ENCODE results near the gene IMMP1L.
"Not testable (repeated sequence)": the region's sequence is repeated elsewhere in the genome, so short reads cannot be mapped to it uniquely, and the experiment has no call there.

Gene IMMP1L

GRCh38 chr11:31499576-31500178, 9.7 kb downstream of the IMMP1L start:
- no peak for ATAC-seq
- TF ChIP-seq TSHZ2 (CRISPR knock-in tag; IDR thresholded peaks at IDR 0.05) (no peak), ZNF70 (CRISPR knock-in tag; IDR thresholded peaks at IDR 0.05) (no peak), RARB (CRISPR knock-in tag; IDR thresholded peaks at IDR 0.05) (no peak), BACH2 (CRISPR knock-in tag; IDR thresholded peaks at IDR 0.05; ENCODE audit: borderline replicate concordance) (no peak), ZFP30 (CRISPR knock-in tag; IDR thresholded peaks at IDR 0.05) (no peak), ZFP3 (CRISPR knock-in tag; IDR thresholded peaks at IDR 0.05) (no peak), ESRRG (CRISPR knock-in tag; IDR thresholded peaks at IDR 0.05) (no peak), ZNF8 (CRISPR knock-in tag; IDR thresholded peaks at IDR 0.05) (no peak), POU6F1 (CRISPR knock-in tag; IDR thresholded peaks at IDR 0.05; ENCODE audit: borderline replicate concordance, low read depth) (no peak), PATZ1 (CRISPR knock-in tag; IDR thresholded peaks at IDR 0.05; ENCODE audit: borderline replicate concordance) (no peak), CSRNP3 (CRISPR knock-in tag; IDR thresholded peaks at IDR 0.05) (no peak), ZNF565 (CRISPR knock-in tag; conservative IDR thresholded peaks at IDR 0.05; ENCODE audit: low read depth) (no peak), ISL1 (CRISPR knock-in tag; IDR thresholded peaks at IDR 0.05) (no peak), TOX (CRISPR knock-in tag; IDR thresholded peaks at IDR 0.05; ENCODE audit: borderline replicate concordance) (no peak), CSDC2 (CRISPR knock-in tag; IDR thresholded peaks at IDR 0.05) (no peak), GLIS3 (CRISPR knock-in tag; IDR thresholded peaks at IDR 0.05) (no peak), PPARA (CRISPR knock-in tag; IDR thresholded peaks at IDR 0.05; ENCODE audit: borderline replicate concordance) (no peak), CREB5 (CRISPR knock-in tag; IDR thresholded peaks at IDR 0.05; ENCODE audit: low read depth) (no peak), SNAI2 (CRISPR knock-in tag; IDR thresholded peaks at IDR 0.05) (no peak), ARNTL (CRISPR knock-in tag; IDR thresholded peaks at IDR 0.05; ENCODE audit: borderline replicate concordance, low read depth) (no peak)

GRCh38 chr11:31493762-31494161, 15.7 kb downstream of the IMMP1L start:
- not testable (repeated sequence) for ATAC-seq

GRCh38 chr11:31493235-31493634, 16.2 kb downstream of the IMMP1L start:
- ATAC-seq = no peak
- no peak for TF ChIP-seq BACH2 (CRISPR knock-in tag; IDR thresholded peaks at IDR 0.05; ENCODE audit: borderline replicate concordance)
- no peak for TF ChIP-seq ZC3H10 (CRISPR knock-in tag; IDR thresholded peaks at IDR 0.05)
- no peak for TF ChIP-seq ARNTL (CRISPR knock-in tag; IDR thresholded peaks at IDR 0.05; ENCODE audit: borderline replicate concordance, low read depth)
- no peak for TF ChIP-seq ZNF70 (CRISPR knock-in tag; IDR thresholded peaks at IDR 0.05)
- no peak for TF ChIP-seq ESRRG (CRISPR knock-in tag; IDR thresholded peaks at IDR 0.05)
